PC-3 (cell line): Measurements from ENCODE around the gene GBF1.

Source experiments
- CTCF ChIP-seq: fragments of 300-600 bp; sonication (generic); conservative IDR thresholded peaks from 2 replicates; pipeline ENCODE4 v1.5.1; 2017; ENCODE audit warnings: antibody characterized with exemption, low read depth, mild to moderate bottlenecking, low read length
- EZH2phosphoT487 ChIP-seq: fragments of 300-600 bp; sonication (generic); IDR thresholded peaks from 2 replicates; pipeline ENCODE4 v1.6.1; 2018; ENCODE audit warnings: mild to moderate bottlenecking, antibody characterized with exemption, low read length, borderline replicate concordance

- TF ChIP-seq EZH2phosphoT487 (no peak), CTCF (no peak)
Measured at GRCh38 chr10:102404361-102405107, 159.2 kb downstream of the GBF1 start.
